A549 (cell line): ENCODE data around the gene ZNF367.

Experiments
- EHMT2 ChIP-seq: fragments of 200-600 bp; sonication (generic); IDR thresholded peaks from 2 replicates; pipeline ENCODE4 v1.6.1; 2016; ENCODE audit warnings: antibody characterized with exemption, low read depth, mild to moderate bottlenecking, moderate library complexity
- EP300 ChIP-seq, 2 experiments: fragments of >200 bp; sonication (Bioruptor Twin); formaldehyde crosslinking; IDR thresholded peaks; 2 replicates in 1 of 2; 3 replicates in 1 of 2; pipeline ENCODE4 v1.6.1; 2016 to 2017
- HOXA7 ChIP-seq: fragments of 250-450 bp; sonication (Bioruptor Pico); IDR thresholded peaks from 2 replicates; pipeline ENCODE4 v1.5.0; 2020; ENCODE audit warnings: mild to moderate bottlenecking, moderate library complexity
- RAD21 ChIP-seq, 2 experiments: fragments of >200 bp in 1 of 2; sonication (Bioruptor Twin) in 1 of 2; formaldehyde crosslinking in 1 of 2; IDR thresholded peaks in 1 of 2; conservative IDR thresholded peaks in 1 of 2; 2 replicates in 1 of 2; 3 replicates in 1 of 2; pipeline ENCODE4 v1.6.1; 2012 to 2018; ENCODE audit warnings: inconsistent platforms in 1 of 2
- SREBF2 ChIP-seq: fragments of 450-650 bp; IDR thresholded peaks from 2 replicates; pipeline ENCODE4 v1.6.1; 2014; ENCODE audit warnings: mild to moderate bottlenecking, moderate library complexity
- TF ChIP-seq, protein P1 (sequence below): fragments of >200 bp; sonication (Bioruptor Twin); formaldehyde crosslinking; IDR thresholded peaks from 3 replicates; pipeline ENCODE4 v1.5.1; 2016

DNA sequence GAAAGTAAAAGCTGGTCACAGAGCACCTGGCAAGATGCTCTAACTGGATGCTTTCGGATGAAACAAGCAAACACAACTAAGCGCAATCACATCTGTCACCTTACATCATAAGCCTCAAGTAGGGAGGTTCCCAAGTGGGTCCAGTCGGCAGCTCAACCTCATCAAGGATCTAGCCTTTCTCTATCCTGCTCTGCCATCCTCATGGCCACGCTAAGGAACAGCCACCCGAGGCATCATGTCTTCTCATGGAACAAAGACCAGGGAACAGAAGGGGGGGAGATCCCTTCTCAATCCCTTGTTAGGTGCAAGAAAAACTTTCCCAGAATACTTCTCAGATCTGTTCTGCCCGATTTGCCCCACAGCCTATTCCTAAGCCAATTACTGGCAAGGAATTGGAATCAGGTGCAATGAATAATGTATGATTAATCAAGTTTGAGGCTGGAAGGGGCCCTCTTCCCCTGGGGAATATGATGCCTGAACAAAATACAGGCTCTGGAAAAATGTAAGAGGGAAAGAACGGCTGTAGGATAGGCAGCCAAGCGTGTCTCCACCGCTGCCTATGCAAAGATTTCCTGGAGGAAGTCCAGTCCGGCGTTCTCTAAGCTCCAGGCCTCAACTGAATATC lies 30.5 kb upstream of the ZNF367 start:
- TF ChIP-seq, protein P1, sequence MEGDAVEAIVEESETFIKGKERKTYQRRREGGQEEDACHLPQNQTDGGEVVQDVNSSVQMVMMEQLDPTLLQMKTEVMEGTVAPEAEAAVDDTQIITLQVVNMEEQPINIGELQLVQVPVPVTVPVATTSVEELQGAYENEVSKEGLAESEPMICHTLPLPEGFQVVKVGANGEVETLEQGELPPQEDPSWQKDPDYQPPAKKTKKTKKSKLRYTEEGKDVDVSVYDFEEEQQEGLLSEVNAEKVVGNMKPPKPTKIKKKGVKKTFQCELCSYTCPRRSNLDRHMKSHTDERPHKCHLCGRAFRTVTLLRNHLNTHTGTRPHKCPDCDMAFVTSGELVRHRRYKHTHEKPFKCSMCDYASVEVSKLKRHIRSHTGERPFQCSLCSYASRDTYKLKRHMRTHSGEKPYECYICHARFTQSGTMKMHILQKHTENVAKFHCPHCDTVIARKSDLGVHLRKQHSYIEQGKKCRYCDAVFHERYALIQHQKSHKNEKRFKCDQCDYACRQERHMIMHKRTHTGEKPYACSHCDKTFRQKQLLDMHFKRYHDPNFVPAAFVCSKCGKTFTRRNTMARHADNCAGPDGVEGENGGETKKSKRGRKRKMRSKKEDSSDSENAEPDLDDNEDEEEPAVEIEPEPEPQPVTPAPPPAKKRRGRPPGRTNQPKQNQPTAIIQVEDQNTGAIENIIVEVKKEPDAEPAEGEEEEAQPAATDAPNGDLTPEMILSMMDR, result no peak
- TF ChIP-seq EHMT2 (no peak), EP300 (IDR thresholded peaks at IDR 0.05) (no peak), RAD21 (conservative IDR thresholded peaks at IDR 0.05 in 1 of 2, IDR thresholded peaks at IDR 0.05 in 1 of 2) (no peak), SREBF2 (no peak), HOXA7 (CRISPR knock-in tag) (no peak)
